ENCODE measurements around the gene ADGRG7. TPM values are rescaled to one million over a fixed set of nuclear protein-coding genes. Genes with fewer than 3 reads are reported as not detected.

ADGRG7 gene
- total and polyA plus RNA-seq, 4 donors, result 2.1 to 65.5 (median 13.7) TPM

DNA sequence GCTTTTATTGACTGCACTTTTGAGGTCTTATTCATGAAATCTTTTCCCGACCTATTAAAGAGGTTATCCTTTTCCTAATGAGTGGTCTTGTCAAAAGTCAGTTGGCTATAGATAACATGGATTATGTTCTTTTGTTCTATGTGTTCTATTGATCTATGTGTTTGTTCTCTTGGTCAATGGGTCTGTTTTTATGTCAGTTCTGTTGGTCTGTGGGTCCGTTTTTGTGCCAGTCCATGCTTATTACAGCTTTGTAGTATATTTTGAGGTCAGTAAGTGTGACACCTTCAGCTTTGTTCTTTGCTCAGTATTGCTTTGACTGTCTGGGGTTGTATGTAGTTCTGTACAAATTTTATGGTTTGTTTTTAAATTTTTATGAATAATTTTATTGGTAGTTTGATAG, 107.7 kb downstream of the ADGRG7 start:
- no peak overlapping the region for H3K4me3 ChIP-seq (ENCODE audit: low read depth in 1 of 3, low read length in 3 of 3)

DNA sequence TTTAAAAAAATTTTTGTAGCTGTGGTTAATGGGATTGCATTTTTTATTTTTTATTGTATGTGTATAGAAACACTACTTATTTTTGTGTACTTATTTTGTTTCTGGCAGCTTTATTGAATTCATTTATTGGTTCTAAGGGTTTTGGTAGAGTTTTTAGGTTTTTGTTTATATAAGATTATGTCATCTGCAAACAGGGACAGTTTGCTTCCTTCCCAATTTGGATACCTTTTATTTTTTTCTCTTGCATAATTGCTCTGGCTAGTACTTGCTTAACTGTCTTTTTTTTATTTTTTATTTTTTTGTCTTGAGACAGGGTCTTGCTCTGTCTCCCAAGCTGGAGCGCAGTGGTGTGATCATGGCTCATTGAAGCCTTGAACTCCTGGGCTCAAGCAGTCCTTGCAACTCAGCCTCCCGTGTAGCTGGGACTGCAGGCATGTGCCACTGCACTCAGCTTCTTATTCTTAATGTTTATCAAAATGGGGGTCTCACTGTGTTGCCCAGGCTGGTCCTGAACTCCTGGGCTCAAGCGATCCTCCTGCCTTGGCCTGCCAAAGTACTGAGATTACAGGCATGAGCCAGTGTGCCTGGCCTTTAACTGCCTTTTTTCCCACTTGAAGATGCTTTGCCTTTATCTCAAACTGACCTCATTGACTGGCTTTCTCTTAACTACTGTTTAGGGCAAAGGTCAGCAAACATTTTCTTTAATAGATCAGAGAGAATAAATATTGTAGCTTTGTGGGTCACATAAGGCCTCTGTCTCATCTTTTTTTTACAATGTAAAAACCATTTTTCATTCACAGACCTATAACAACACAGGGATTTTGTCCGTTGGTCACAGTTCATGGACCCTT, 108.5 kb downstream of the ADGRG7 start:
- Histone ChIP-seq H3K9ac (ENCODE audit: low read depth in 1 of 2, low read length in 2 of 2) (no peak overlapping the region), H3K4me1 (ENCODE audit: control insufficient read depth in 4 of 4, insufficient read depth in 4 of 4, low read length in 3 of 4) (peaks cover 10 to 30% (median 18%) of the 10 kb centered on the region in 4 donors), H3K27ac (ENCODE audit: low read depth in 1 of 2, low read length in 2 of 2) (peak overlapping the region in 1 of 2 donors; percentile 34), H3K9me3 (ENCODE audit: control insufficient read depth in 4 of 4, low read length in 3 of 4) (no peaks in the 10 kb centered on the region), H3K36me3 (ENCODE audit: control insufficient read depth in 4 of 4, insufficient read depth in 3 of 4, low read depth in 1 of 4, low read length in 3 of 4) (peaks cover 7 to 33% (median 22%) of the 10 kb centered on the region in 4 donors), H3K27me3 (ENCODE audit: control insufficient read depth in 4 of 4, insufficient read depth in 4 of 4, low read length in 3 of 4) (no peaks in the 10 kb centered on the region), H3K4me3 (ENCODE audit: low read depth in 1 of 3, low read length in 3 of 3) (no peak overlapping the region)
- no peak for DNase-seq (ENCODE audit: low spot score)
- WGBS, result 48% methylated on average over 4 of the region's 4 CpGs
- TF ChIP-seq RAD21 (IDR thresholded peaks at IDR 0.05) (peak in 1 of 2 donors; percentile 8), JUND (IDR thresholded peaks at IDR 0.05) (peak; percentile 26 to 32), SP1 (IDR thresholded peaks at IDR 0.05) (no peak), NR2F2 (IDR thresholded peaks at IDR 0.05) (no peak), CTCF (IDR thresholded peaks at IDR 0.05; ENCODE audit: low read depth, low read length, missing input control) (no peak), RXRA (IDR thresholded peaks at IDR 0.05) (peak in 1 of 2 donors; percentile 45), ATF3 (IDR thresholded peaks at IDR 0.05) (peak; percentile 12), EGR1 (IDR thresholded peaks at IDR 0.05; ENCODE audit: low read depth in 2 of 2) (no peak)
- TF ChIP-seq, protein P1, sequence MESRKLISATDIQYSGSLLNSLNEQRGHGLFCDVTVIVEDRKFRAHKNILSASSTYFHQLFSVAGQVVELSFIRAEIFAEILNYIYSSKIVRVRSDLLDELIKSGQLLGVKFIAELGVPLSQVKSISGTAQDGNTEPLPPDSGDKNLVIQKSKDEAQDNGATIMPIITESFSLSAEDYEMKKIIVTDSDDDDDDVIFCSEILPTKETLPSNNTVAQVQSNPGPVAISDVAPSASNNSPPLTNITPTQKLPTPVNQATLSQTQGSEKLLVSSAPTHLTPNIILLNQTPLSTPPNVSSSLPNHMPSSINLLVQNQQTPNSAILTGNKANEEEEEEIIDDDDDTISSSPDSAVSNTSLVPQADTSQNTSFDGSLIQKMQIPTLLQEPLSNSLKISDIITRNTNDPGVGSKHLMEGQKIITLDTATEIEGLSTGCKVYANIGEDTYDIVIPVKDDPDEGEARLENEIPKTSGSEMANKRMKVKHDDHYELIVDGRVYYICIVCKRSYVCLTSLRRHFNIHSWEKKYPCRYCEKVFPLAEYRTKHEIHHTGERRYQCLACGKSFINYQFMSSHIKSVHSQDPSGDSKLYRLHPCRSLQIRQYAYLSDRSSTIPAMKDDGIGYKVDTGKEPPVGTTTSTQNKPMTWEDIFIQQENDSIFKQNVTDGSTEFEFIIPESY (IDR thresholded peaks at IDR 0.05), result no peak

More for the DNA sequence above, 107.7 kb downstream of the ADGRG7 start:
- Histone ChIP-seq H3K27ac (ENCODE audit: low read depth in 1 of 2, low read length in 2 of 2) (peak overlapping the region in 1 of 2 donors; percentile 20), H3K4me1 (ENCODE audit: control insufficient read depth in 4 of 4, insufficient read depth in 4 of 4, low read length in 3 of 4) (peaks cover 10 to 35% (median 18%) of the 10 kb centered on the region in 4 donors), H3K27me3 (ENCODE audit: control insufficient read depth in 4 of 4, insufficient read depth in 4 of 4, low read length in 3 of 4) (no peaks in the 10 kb centered on the region), H3K36me3 (ENCODE audit: control insufficient read depth in 4 of 4, insufficient read depth in 3 of 4, low read depth in 1 of 4, low read length in 3 of 4) (peaks cover 7 to 31% (median 18%) of the 10 kb centered on the region in 4 donors), H3K9me3 (ENCODE audit: control insufficient read depth in 4 of 4, low read length in 3 of 4) (no peaks in the 10 kb centered on the region), H3K9ac (ENCODE audit: low read depth in 1 of 2, low read length in 2 of 2) (no peak overlapping the region)
- TF ChIP-seq, protein P2, sequence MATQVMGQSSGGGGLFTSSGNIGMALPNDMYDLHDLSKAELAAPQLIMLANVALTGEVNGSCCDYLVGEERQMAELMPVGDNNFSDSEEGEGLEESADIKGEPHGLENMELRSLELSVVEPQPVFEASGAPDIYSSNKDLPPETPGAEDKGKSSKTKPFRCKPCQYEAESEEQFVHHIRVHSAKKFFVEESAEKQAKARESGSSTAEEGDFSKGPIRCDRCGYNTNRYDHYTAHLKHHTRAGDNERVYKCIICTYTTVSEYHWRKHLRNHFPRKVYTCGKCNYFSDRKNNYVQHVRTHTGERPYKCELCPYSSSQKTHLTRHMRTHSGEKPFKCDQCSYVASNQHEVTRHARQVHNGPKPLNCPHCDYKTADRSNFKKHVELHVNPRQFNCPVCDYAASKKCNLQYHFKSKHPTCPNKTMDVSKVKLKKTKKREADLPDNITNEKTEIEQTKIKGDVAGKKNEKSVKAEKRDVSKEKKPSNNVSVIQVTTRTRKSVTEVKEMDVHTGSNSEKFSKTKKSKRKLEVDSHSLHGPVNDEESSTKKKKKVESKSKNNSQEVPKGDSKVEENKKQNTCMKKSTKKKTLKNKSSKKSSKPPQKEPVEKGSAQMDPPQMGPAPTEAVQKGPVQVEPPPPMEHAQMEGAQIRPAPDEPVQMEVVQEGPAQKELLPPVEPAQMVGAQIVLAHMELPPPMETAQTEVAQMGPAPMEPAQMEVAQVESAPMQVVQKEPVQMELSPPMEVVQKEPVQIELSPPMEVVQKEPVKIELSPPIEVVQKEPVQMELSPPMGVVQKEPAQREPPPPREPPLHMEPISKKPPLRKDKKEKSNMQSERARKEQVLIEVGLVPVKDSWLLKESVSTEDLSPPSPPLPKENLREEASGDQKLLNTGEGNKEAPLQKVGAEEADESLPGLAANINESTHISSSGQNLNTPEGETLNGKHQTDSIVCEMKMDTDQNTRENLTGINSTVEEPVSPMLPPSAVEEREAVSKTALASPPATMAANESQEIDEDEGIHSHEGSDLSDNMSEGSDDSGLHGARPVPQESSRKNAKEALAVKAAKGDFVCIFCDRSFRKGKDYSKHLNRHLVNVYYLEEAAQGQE (IDR thresholded peaks at IDR 0.05), result no peak
- TF ChIP-seq CTCF (IDR thresholded peaks at IDR 0.05; ENCODE audit: low read depth, low read length, missing input control) (no peak), SP1 (IDR thresholded peaks at IDR 0.05) (no peak), GABPA (IDR thresholded peaks at IDR 0.05 in 1 of 2, conservative IDR thresholded peaks at IDR 0.05 in 1 of 2) (no peak), FOXA2 (IDR thresholded peaks at IDR 0.05) (no peak), TAF1 (conservative IDR thresholded peaks at IDR 0.05) (no peak), FOXA1 (IDR thresholded peaks at IDR 0.05) (no peak), HNF4G (IDR thresholded peaks at IDR 0.05) (no peak), JUND (IDR thresholded peaks at IDR 0.05) (no peak)
- WGBS, result 34% methylated on average over 2 of the region's 2 CpGs
- DNase-seq (ENCODE audit: low spot score), result no peak

Measured in liver (tissue), 9 donors.